Measurements from ENCODE around the gene ETV4.

GRCh38 chr17:43574348-43574747 lies 28.2 kb upstream of the ETV4 start:
- TF ChIP-seq, protein P1, sequence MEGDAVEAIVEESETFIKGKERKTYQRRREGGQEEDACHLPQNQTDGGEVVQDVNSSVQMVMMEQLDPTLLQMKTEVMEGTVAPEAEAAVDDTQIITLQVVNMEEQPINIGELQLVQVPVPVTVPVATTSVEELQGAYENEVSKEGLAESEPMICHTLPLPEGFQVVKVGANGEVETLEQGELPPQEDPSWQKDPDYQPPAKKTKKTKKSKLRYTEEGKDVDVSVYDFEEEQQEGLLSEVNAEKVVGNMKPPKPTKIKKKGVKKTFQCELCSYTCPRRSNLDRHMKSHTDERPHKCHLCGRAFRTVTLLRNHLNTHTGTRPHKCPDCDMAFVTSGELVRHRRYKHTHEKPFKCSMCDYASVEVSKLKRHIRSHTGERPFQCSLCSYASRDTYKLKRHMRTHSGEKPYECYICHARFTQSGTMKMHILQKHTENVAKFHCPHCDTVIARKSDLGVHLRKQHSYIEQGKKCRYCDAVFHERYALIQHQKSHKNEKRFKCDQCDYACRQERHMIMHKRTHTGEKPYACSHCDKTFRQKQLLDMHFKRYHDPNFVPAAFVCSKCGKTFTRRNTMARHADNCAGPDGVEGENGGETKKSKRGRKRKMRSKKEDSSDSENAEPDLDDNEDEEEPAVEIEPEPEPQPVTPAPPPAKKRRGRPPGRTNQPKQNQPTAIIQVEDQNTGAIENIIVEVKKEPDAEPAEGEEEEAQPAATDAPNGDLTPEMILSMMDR (IDR thresholded peaks at IDR 0.05), result no peak
- TF ChIP-seq POLR2A (IDR thresholded peaks at IDR 0.05), result no peak
